ENCODE results near the gene ADAMTS4. TPM values are rescaled to one million over a fixed set of nuclear protein-coding genes. Genes with fewer than 3 reads are reported as not detected.

The ADAMTS4 gene
- total and polyA plus RNA-seq, 2 donors (not counting 1 experiment from before 2014, with no cell fraction given) = 0.10 TPM; not detected in 1

- Histone ChIP-seq H3K27me3 (replicated peaks in 1 of 4; ENCODE audit: control extremely low read depth in 1 of 4, control insufficient read depth in 3 of 4, insufficient read depth in 4 of 4, low read length in 3 of 4) (no peaks in the 10 kb centered on the region), H3K36me3 (replicated peaks in 1 of 2; ENCODE audit: control extremely low read depth in 1 of 2, control insufficient read depth in 1 of 2, extremely low read depth in 1 of 2, insufficient read depth in 2 of 2, low read length in 1 of 2) (no peaks in the 10 kb centered on the region), H3K27ac (ENCODE audit: low read length in 2 of 2) (no peak overlapping the region), H3K79me2 (ENCODE audit: control insufficient read depth, insufficient read depth, low read length) (peaks cover 26% of the 10 kb centered on the region), H3K4me1 (ENCODE audit: control insufficient read depth in 2 of 2, insufficient read depth in 2 of 2, low read length in 2 of 2) (peaks cover 64 to 79% of the 10 kb centered on the region in 2 donors), H3K9ac (ENCODE audit: low read length) (no peak overlapping the region), H2AFZ (ENCODE audit: insufficient read depth, low read depth, low read length, poor library complexity, severe bottlenecking) (no peak overlapping the region), H3K9me3 (ENCODE audit: control extremely low read depth in 1 of 3, control insufficient read depth in 2 of 3, insufficient read depth in 1 of 3, low read length in 2 of 3) (no peaks in the 10 kb centered on the region), H3K4me3 (ENCODE audit: control extremely low read depth in 1 of 5, extremely low read depth in 1 of 5, insufficient read depth in 1 of 5, low read depth in 2 of 5, low read length in 4 of 5) (no peak overlapping the region), H4K20me1 (ENCODE audit: control insufficient read depth, insufficient read depth, low read length, poor library complexity, severe bottlenecking) (no peaks in the 10 kb centered on the region), H3K4me2 (replicated peaks; ENCODE audit: low read depth, low read length, poor library complexity, severe bottlenecking) (peak overlapping the region; percentile 12)
- ChIA-PET POLR2A (interaction anchor here (1.1 to 1.2 kb wide), 2 partner anchors 10 to 38 kb away, joined by 3 to 5 read pairs; partner anchors contain the start of gene UFC1), CTCF (interaction anchor here (0.6 to 4.8 kb wide), 22 partner anchors 10 to 192 kb away, joined by 3 to 64 read pairs (median 4); partner anchors contain the start of genes DEDD, NDUFS2, PPOX and TOMM40L)
- H3K27ac Mint-ChIP-seq = peak overlapping the region; percentile 46
- H3K9me3 Mint-ChIP-seq (ENCODE audit: insufficient read depth) = no peaks in the 10 kb centered on the region
- 100% methylated on average over 3 of the region's 8 CpGs for WGBS (ENCODE audit: insufficient coverage)
- ATAC-seq (ENCODE audit: low read depth) = no peak
- H3K4me1 Mint-ChIP-seq = peaks cover 64% of the 10 kb centered on the region
- no peak for DNase-seq
- TF ChIP-seq EZH2 (IDR thresholded peaks at IDR 0.05; ENCODE audit: borderline replicate concordance, insufficient read depth, low read depth, low read length, poor library complexity, severe bottlenecking) (no peak), CTCF (IDR thresholded peaks at IDR 0.05) (no peak)
- no peak overlapping the region for H3K4me3 Mint-ChIP-seq
- H3K27me3 Mint-ChIP-seq = no peaks in the 10 kb centered on the region
- intact Hi-C loops (cut with micrococcal nuclease) = loop anchor here (1.0 to 5.0 kb wide), 5 partner anchors 10 to 190 kb away; partner anchors contain the start of genes NDUFS2, PPOX and TOMM40L
Measured at GRCh38 chr1:161191971-161192370, 6.9 kb downstream of the ADAMTS4 start.

GRCh38 chr1:161190962-161191521 lies 7.8 kb downstream of the ADAMTS4 start:
- ATAC-seq (ENCODE audit: low read depth) = no peak
- POLR2A ChIA-PET = interaction anchor here (0.5 to 1.2 kb wide), 4 partner anchors 11 to 127 kb away, joined by 3 to 8 read pairs (median 4); partner anchors contain the start of gene UFC1
- intact Hi-C loops (cut with micrococcal nuclease) = loop anchor here (5.0 kb wide), 1 partner anchor 36 kb away; the partner anchor contains the start of gene TOMM40L

More at GRCh38 chr1:161190962-161191521, 7.8 kb downstream of the ADAMTS4 start:
- no peak overlapping the region for H3K9ac ChIP-seq (ENCODE audit: low read length)
- no peaks in the 10 kb centered on the region for H3K27me3 Mint-ChIP-seq
- DNase-seq = no peak
- H3K4me1 ChIP-seq (ENCODE audit: control insufficient read depth in 2 of 2, insufficient read depth in 2 of 2, low read length in 2 of 2) = peaks cover 72 to 82% of the 10 kb centered on the region in 2 donors
- no peaks in the 10 kb centered on the region for H4K20me1 ChIP-seq (ENCODE audit: control insufficient read depth, insufficient read depth, low read length, poor library complexity, severe bottlenecking)
- no peak for TF ChIP-seq EZH2 (IDR thresholded peaks at IDR 0.05; ENCODE audit: borderline replicate concordance, insufficient read depth, low read depth, low read length, poor library complexity, severe bottlenecking)
- no peak for TF ChIP-seq CTCF (IDR thresholded peaks at IDR 0.05)
- WGBS (ENCODE audit: insufficient coverage) = 93% methylated on average over 20 of the region's 22 CpGs
- H3K27ac ChIP-seq (ENCODE audit: low read length in 2 of 2) = no peak overlapping the region
- peaks cover 71% of the 10 kb centered on the region for H3K4me1 Mint-ChIP-seq
- H3K4me3 ChIP-seq (ENCODE audit: control extremely low read depth in 1 of 5, extremely low read depth in 1 of 5, insufficient read depth in 1 of 5, low read depth in 2 of 5, low read length in 4 of 5) = no peak overlapping the region
- H3K36me3 ChIP-seq (replicated peaks in 1 of 2; ENCODE audit: control extremely low read depth in 1 of 2, control insufficient read depth in 1 of 2, extremely low read depth in 1 of 2, insufficient read depth in 2 of 2, low read length in 1 of 2) = no peaks in the 10 kb centered on the region
- no peaks in the 10 kb centered on the region for H3K9me3 Mint-ChIP-seq (ENCODE audit: insufficient read depth)
- H2AFZ ChIP-seq (ENCODE audit: insufficient read depth, low read depth, low read length, poor library complexity, severe bottlenecking) = no peak overlapping the region
- H3K4me2 ChIP-seq (replicated peaks; ENCODE audit: low read depth, low read length, poor library complexity, severe bottlenecking) = no peak overlapping the region
- no peaks in the 10 kb centered on the region for H3K9me3 ChIP-seq (ENCODE audit: control extremely low read depth in 1 of 3, control insufficient read depth in 2 of 3, insufficient read depth in 1 of 3, low read length in 2 of 3)
- CTCF ChIA-PET = interaction anchor here (0.8 to 4.8 kb wide), 21 partner anchors 9 to 193 kb away, joined by 3 to 64 read pairs (median 4); partner anchors contain the start of genes DEDD, NDUFS2, PPOX and TOMM40L
- H3K4me3 Mint-ChIP-seq = no peak overlapping the region
- H3K27ac Mint-ChIP-seq = no peak overlapping the region
- peaks cover 26% of the 10 kb centered on the region for H3K79me2 ChIP-seq (ENCODE audit: control insufficient read depth, insufficient read depth, low read length)
- H3K27me3 ChIP-seq (replicated peaks in 1 of 4; ENCODE audit: control extremely low read depth in 1 of 4, control insufficient read depth in 3 of 4, insufficient read depth in 4 of 4, low read length in 3 of 4) = no peaks in the 10 kb centered on the region

All from B cell (primary cell).